ENCODE results near the gene KLHL14. TPM values are rescaled to one million over a fixed set of nuclear protein-coding genes. Genes with fewer than 3 reads are reported as not detected.

The KLHL14 gene
- total and polyA plus RNA-seq, 2 experiments from 2014 or later: 0.44 to 1.9 TPM

DNA sequence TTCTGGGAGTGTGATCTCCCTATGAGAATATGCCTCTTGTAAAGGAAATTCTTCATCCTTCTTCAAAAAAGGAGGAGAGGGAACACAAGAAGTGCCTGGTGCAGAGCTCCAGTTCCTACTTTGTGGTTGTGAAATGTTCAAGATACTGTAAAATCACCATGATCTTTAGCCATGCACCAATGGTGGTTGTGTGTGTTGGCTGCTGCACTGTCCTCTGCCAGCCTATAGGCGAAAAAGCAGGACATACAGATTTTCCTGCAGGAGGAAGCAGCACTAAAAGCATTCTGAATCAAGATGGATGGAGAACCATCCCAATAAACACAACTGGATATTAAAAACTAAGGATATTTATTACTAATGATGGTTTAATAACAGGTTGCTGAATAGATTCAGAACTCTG, 6.2 kb upstream of the KLHL14 start (continued):
- TF ChIP-seq, protein P1, sequence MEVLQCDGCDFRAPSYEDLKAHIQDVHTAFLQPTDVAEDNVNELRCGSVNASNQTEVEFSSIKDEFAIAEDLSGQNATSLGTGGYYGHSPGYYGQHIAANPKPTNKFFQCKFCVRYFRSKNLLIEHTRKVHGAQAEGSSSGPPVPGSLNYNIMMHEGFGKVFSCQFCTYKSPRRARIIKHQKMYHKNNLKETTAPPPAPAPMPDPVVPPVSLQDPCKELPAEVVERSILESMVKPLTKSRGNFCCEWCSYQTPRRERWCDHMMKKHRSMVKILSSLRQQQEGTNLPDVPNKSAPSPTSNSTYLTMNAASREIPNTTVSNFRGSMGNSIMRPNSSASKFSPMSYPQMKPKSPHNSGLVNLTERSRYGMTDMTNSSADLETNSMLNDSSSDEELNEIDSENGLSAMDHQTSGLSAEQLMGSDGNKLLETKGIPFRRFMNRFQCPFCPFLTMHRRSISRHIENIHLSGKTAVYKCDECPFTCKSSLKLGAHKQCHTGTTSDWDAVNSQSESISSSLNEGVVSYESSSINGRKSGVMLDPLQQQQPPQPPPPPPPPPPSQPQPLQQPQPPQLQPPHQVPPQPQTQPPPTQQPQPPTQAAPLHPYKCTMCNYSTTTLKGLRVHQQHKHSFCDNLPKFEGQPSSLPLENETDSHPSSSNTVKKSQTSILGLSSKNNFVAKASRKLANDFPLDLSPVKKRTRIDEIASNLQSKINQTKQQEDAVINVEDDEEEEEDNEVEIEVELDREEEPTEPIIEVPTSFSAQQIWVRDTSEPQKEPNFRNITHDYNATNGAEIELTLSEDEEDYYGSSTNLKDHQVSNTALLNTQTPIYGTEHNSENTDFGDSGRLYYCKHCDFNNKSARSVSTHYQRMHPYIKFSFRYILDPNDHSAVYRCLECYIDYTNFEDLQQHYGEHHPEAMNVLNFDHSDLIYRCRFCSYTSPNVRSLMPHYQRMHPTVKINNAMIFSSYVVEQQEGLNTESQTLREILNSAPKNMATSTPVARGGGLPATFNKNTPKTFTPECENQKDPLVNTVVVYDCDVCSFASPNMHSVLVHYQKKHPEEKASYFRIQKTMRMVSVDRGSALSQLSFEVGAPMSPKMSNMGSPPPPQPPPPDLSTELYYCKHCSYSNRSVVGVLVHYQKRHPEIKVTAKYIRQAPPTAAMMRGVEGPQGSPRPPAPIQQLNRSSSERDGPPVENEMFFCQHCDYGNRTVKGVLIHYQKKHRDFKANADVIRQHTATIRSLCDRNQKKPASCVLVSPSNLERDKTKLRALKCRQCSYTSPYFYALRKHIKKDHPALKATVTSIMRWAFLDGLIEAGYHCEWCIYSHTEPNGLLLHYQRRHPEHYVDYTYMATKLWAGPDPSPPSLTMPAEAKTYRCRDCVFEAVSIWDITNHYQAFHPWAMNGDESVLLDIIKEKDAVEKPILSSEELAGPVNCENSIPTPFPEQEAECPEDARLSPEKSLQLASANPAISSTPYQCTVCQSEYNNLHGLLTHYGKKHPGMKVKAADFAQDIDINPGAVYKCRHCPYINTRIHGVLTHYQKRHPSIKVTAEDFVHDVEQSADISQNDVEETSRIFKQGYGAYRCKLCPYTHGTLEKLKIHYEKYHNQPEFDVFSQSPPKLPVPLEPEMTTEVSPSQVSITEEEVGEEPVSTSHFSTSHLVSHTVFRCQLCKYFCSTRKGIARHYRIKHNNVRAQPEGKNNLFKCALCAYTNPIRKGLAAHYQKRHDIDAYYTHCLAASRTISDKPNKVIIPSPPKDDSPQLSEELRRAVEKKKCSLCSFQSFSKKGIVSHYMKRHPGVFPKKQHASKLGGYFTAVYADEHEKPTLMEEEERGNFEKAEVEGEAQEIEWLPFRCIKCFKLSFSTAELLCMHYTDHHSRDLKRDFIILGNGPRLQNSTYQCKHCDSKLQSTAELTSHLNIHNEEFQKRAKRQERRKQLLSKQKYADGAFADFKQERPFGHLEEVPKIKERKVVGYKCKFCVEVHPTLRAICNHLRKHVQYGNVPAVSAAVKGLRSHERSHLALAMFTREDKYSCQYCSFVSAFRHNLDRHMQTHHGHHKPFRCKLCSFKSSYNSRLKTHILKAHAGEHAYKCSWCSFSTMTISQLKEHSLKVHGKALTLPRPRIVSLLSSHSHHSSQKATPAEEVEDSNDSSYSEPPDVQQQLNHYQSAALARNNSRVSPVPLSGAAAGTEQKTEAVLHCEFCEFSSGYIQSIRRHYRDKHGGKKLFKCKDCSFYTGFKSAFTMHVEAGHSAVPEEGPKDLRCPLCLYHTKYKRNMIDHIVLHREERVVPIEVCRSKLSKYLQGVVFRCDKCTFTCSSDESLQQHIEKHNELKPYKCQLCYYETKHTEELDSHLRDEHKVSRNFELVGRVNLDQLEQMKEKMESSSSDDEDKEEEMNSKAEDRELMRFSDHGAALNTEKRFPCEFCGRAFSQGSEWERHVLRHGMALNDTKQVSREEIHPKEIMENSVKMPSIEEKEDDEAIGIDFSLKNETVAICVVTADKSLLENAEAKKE (CRISPR knock-in tag; IDR thresholded peaks at IDR 0.05): no peak
- TF ChIP-seq, protein P2, sequence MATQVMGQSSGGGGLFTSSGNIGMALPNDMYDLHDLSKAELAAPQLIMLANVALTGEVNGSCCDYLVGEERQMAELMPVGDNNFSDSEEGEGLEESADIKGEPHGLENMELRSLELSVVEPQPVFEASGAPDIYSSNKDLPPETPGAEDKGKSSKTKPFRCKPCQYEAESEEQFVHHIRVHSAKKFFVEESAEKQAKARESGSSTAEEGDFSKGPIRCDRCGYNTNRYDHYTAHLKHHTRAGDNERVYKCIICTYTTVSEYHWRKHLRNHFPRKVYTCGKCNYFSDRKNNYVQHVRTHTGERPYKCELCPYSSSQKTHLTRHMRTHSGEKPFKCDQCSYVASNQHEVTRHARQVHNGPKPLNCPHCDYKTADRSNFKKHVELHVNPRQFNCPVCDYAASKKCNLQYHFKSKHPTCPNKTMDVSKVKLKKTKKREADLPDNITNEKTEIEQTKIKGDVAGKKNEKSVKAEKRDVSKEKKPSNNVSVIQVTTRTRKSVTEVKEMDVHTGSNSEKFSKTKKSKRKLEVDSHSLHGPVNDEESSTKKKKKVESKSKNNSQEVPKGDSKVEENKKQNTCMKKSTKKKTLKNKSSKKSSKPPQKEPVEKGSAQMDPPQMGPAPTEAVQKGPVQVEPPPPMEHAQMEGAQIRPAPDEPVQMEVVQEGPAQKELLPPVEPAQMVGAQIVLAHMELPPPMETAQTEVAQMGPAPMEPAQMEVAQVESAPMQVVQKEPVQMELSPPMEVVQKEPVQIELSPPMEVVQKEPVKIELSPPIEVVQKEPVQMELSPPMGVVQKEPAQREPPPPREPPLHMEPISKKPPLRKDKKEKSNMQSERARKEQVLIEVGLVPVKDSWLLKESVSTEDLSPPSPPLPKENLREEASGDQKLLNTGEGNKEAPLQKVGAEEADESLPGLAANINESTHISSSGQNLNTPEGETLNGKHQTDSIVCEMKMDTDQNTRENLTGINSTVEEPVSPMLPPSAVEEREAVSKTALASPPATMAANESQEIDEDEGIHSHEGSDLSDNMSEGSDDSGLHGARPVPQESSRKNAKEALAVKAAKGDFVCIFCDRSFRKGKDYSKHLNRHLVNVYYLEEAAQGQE (IDR thresholded peaks at IDR 0.05; ENCODE audit: unreplicated experiment): no peak
- TF ChIP-seq POLR2AphosphoS5 (IDR thresholded peaks at IDR 0.05; ENCODE audit: low read depth): no peak
- no peak for TF ChIP-seq JUNB (IDR thresholded peaks at IDR 0.05; ENCODE audit: unreplicated experiment)
- TF ChIP-seq EZH2phosphoT487 (IDR thresholded peaks at IDR 0.05; ENCODE audit: unreplicated experiment): no peak
- no peak for TF ChIP-seq EZH2 (IDR thresholded peaks at IDR 0.05; ENCODE audit: low read depth, unreplicated experiment)
- no peak for TF ChIP-seq ZNF114 (CRISPR knock-in tag; IDR thresholded peaks at IDR 0.05)
- TF ChIP-seq ETS1 (IDR thresholded peaks at IDR 0.05): no peak
- TF ChIP-seq NANOG (IDR thresholded peaks at IDR 0.05; ENCODE audit: borderline replicate concordance): no peak
- TF ChIP-seq CTCF (conservative IDR thresholded peaks at IDR 0.05; ENCODE audit: low read depth in 2 of 2): no peak
- no peak for TF ChIP-seq STAT1 (IDR thresholded peaks at IDR 0.05; ENCODE audit: unreplicated experiment)

Measured in GM23338 (cell line).